SIG-M5 treated with dmso at 0.1 percent for 504 hours (cell line): Measurements from ENCODE around the gene CNOT9.

ENCODE experiments used
- DNase-seq: peaks from one replicate; lab custom pipeline; 2025; ENCODE audit not compliant: unreplicated experiment; lab: John Stamatoyannopoulos, UW

The CNOT9 gene

DNA sequence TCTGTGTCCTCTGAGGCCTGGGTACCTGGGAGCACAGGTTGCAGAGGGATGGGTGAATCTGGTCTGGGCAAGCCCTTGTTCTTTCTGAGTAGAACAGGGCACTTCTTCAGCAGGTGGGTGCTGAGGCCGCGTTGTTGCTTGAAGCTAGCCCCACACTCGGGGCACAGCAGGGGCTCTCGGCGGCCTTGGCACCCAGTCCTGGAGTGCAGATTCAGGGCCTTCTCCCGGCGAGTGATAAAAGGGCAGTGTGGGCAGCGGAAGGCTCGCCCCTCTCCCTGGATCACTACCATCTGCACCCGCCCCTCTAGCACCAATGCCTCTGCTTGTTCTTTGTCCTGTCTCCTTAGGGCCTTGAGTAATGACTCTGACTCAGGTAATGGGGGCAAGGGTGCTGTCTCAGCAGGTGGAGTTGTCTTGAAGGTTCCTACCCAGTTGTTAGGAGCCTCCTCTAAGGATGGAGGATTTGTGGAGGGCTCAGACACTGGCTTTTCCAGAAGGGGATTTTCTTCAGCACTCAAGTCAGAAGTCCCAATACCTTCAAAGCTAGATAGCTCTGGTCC lies 75.2 kb downstream of the CNOT9 start:
- DNase-seq = no peak

DNA sequence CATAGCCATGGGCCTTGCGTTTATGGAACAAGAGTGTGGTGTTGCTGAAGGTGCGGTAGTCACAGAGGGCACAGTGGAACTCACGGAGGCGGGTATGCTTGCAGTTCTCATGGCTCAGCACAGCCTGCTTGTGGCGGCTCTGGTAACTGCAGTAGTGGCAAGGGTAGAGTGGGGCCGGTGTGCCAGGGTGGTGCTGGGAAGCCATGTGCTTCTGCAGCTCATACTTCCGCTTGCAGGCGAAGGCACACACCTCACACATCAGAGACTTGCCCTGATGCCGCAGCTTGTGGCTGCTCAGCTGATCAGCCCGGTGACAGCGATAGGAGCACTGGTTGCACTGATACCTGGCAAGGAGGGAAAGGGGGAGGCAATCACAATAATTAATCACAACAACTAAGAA lies 76.1 kb downstream of the CNOT9 start:
- DNase-seq = no peak

DNA sequence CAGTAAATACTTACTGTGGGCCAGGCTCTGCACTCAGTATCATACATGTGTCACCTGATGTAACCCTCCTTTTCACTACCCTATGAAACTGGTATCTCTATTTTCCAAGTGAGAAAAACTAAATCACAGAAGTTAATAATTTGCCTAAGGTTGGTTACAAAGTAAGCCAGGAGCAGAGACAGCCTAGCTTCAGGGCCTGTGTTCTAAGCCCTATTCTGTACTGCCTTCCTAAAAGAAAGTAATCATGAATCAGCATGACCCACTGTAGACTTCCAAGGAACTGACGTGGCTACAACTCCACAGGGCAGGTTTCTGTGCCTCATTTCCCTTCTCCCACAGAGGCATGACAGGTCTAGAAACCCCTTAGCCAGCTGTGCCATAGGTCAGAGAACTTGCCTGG lies 76.5 kb downstream of the CNOT9 start:
- DNase-seq = no peak
